Caco-2 (cell line): Measurements from ENCODE around the gene CST7. TPM values are rescaled to one million over a fixed set of nuclear protein-coding genes. Genes with fewer than 3 reads are reported as not detected.

ENCODE experiments used
- BruUV-seq: library from RNA; stranded (reverse); fragments of 400-500 nt; replicated peaks from 2 replicates; lab custom pipeline; 2021; lab: Mats Ljungman, UMichigan
- CTCF ChIA-PET: fragments of 300-600 bp; sonication (Branson Sonifier 250); formaldehyde crosslinking; loops from one replicate; lab custom pipeline; 2022; ENCODE audit warnings: antibody characterized with exemption; lab: Charles Lee
- POLR2A ChIA-PET: fragments of 300-600 bp; sonication (Branson Sonifier 250); formaldehyde crosslinking; loops from one replicate; lab custom pipeline; 2022; ENCODE audit warnings: antibody characterized with exemption; lab: Charles Lee
- DNase-seq, 2 experiments: peaks; one replicate each; pipeline versions ENCODE4 v3.0.0 to v3.0.0-alpha.2; 2020 to 2022
- H3K27me3 ChIP-seq: replicated peaks from 2 replicates; pipeline ENCODE4 v1.6.0; 2011; ENCODE audit warnings: low read length; ENCODE audit not compliant: control insufficient read depth, insufficient read depth
- H3K36me3 ChIP-seq: 2 replicates; pipeline ENCODE4 v1.5.1; 2011; ENCODE audit warnings: low read length; ENCODE audit not compliant: control insufficient read depth, insufficient read depth
- H3K4me1 ChIP-seq: fragments of 250-450 bp; sonication (Bioruptor Pico); 2 replicates; pipeline ENCODE4 v1.5.1; 2020; ENCODE audit warnings: mild to moderate bottlenecking
- H3K4me3 ChIP-seq: 2 replicates; pipeline ENCODE4 v1.5.1; 2011; ENCODE audit warnings: low read depth, mild to moderate bottlenecking, control low read depth, low read length
- H3K9me3 ChIP-seq: fragments of 250-450 bp; sonication (Bioruptor Pico); 2 replicates; pipeline ENCODE4 v1.5.1; 2020; ENCODE audit warnings: mild to moderate bottlenecking, moderate library complexity
- H3K27ac Mint-ChIP-seq: one replicate; pipeline ENCODE4 v1.8.0; 2022; ENCODE audit warnings: mixed read lengths; ENCODE audit not compliant: unreplicated experiment
- H3K27me3 Mint-ChIP-seq: one replicate; pipeline ENCODE4 v1.8.0; 2022; ENCODE audit warnings: mixed read lengths; ENCODE audit not compliant: insufficient read depth, unreplicated experiment
- H3K36me3 Mint-ChIP-seq: one replicate; pipeline ENCODE4 v1.8.0; 2022; ENCODE audit warnings: mild to moderate bottlenecking, mixed read lengths; ENCODE audit not compliant: insufficient read depth, unreplicated experiment
- H3K4me1 Mint-ChIP-seq: one replicate; pipeline ENCODE4 v1.8.0; 2022; ENCODE audit warnings: low read depth, mixed read lengths; ENCODE audit not compliant: unreplicated experiment
- H3K4me3 Mint-ChIP-seq: one replicate; pipeline ENCODE4 v1.8.0; 2022; ENCODE audit warnings: mild to moderate bottlenecking, moderate library complexity, mixed read lengths; ENCODE audit not compliant: unreplicated experiment
- H3K9me3 Mint-ChIP-seq: one replicate; pipeline ENCODE4 v1.8.0; 2022; ENCODE audit warnings: mixed read lengths; ENCODE audit not compliant: unreplicated experiment
- CTCF ChIP-seq, 2 experiments: fragments of 200-600 bp in 1 of 2; IDR thresholded peaks; 1 replicate in 1 of 2; 2 replicates in 1 of 2; pipeline versions ENCODE4 v1.5.1 to v1.8.0; 2011 to 2022; ENCODE audit warnings: antibody characterized with exemption in 1 of 2, control low read depth in 1 of 2, inconsistent platforms in 1 of 2, low read depth in 1 of 2, low read length in 1 of 2, mild to moderate bottlenecking in 1 of 2, moderate library complexity in 1 of 2; ENCODE audit not compliant: insufficient read depth in 1 of 2, severe bottlenecking in 1 of 2, unreplicated experiment in 1 of 2
- intact Hi-C: fragments of 100-400 bp; cut with micrococcal nuclease; formaldehyde crosslinking; loops from one replicate; pipeline ENCODE4 v1.10.0; 2022; ENCODE audit not compliant: unreplicated experiment
- total RNA-seq: library from RNA; stranded (reverse); gene quantifications from 2 replicates; pipeline ENCODE4 v1.2.3, GENCODE V29; 2022

Gene CST7
- total RNA-seq, 1 experiment from 2014 or later, result not detected

- H3K9me3 ChIP-seq, result no peaks in the 10 kb centered on the region
- peak within 1 kb of the TSS; percentile 95 for H3K27ac Mint-ChIP-seq
- H3K9me3 Mint-ChIP-seq, result no peaks in the 10 kb centered on the region
- DNase-seq, result peak; percentile 92 to 96
- peaks cover 24% of the 10 kb centered on the region for H3K36me3 Mint-ChIP-seq
- intact Hi-C loops, result loop anchor here (1.0 to 10.0 kb wide), 3 partner anchors 62 to 412 kb away; partner anchors contain the start of genes GINS1 and PYGB
- TF ChIP-seq CTCF (IDR thresholded peaks at IDR 0.05; ENCODE audit: insufficient read depth in 1 of 2, low read depth in 1 of 2, low read length in 1 of 2, severe bottlenecking in 1 of 2, unreplicated experiment in 1 of 2), result no peak
- H3K4me1 Mint-ChIP-seq, result peaks cover 35% of the 10 kb centered on the region
- peak within 1 kb of the TSS; percentile 78 for H3K4me3 ChIP-seq
- peak within 1 kb of the TSS; percentile 93 for H3K4me3 Mint-ChIP-seq
- BruUV-seq, result no TSS peak
- peaks cover 34% of the 10 kb centered on the region for H3K4me1 ChIP-seq
- CTCF ChIA-PET, result interaction anchor here (1.2 to 4.3 kb wide), 4 partner anchors 25 to 255 kb away, joined by 3 to 44 read pairs (median 4); partner anchors contain the start of gene PYGB
- no peaks in the 10 kb centered on the region for H3K27me3 ChIP-seq
- no peaks in the 10 kb centered on the region for H3K36me3 ChIP-seq
- POLR2A ChIA-PET, result interaction anchor here (0.6 to 1.0 kb wide), 2 partner anchors 39 to 66 kb away, joined by 3 read pairs; no protein-coding TSS in a partner anchor
- no peaks in the 10 kb centered on the region for H3K27me3 Mint-ChIP-seq
Measured at GRCh38 chr20:24992487-24993205, 43.6 kb downstream of the CST7 start, which contains the start of gene APMAP. Gene APMAP, minus strand, starts transcription at chr20:24992751. Its CDS starts 63 bp downstream, at chr20:24992688.

- POLR2A ChIA-PET, result interaction anchor here (0.6 to 1.0 kb wide), 3 partner anchors 38 to 72 kb away, joined by 3 read pairs; no protein-coding TSS in a partner anchor
- peak overlapping the region; percentile 95 for H3K27ac Mint-ChIP-seq
- no TSS peak for BruUV-seq
Measured at GRCh38 chr20:24993337-24994185, 44.5 kb downstream of the CST7 start.

More at GRCh38 chr20:24993337-24994185, 44.5 kb downstream of the CST7 start:
- DNase-seq, result no peak
- peak; percentile 5 to 19 for TF ChIP-seq CTCF (IDR thresholded peaks at IDR 0.05; ENCODE audit: insufficient read depth in 1 of 2, low read depth in 1 of 2, low read length in 1 of 2, severe bottlenecking in 1 of 2, unreplicated experiment in 1 of 2)
- CTCF ChIA-PET, result interaction anchor here (0.7 to 4.3 kb wide), 10 partner anchors 16 to 302 kb away, joined by 3 to 44 read pairs (median 4); partner anchors contain the start of genes ACSS1 and PYGB
- peak overlapping the region; percentile 78 for H3K4me3 ChIP-seq
- peaks cover 24% of the 10 kb centered on the region for H3K36me3 Mint-ChIP-seq
- H3K9me3 ChIP-seq, result no peaks in the 10 kb centered on the region
- H3K9me3 Mint-ChIP-seq, result no peaks in the 10 kb centered on the region
- intact Hi-C loops, result loop anchor here (2.0 to 10.0 kb wide), 3 partner anchors 254 to 411 kb away; partner anchors contain the start of genes GINS1 and PYGB
- no peaks in the 10 kb centered on the region for H3K27me3 ChIP-seq
- no peaks in the 10 kb centered on the region for H3K36me3 ChIP-seq
- H3K27me3 Mint-ChIP-seq, result no peaks in the 10 kb centered on the region
- peak overlapping the region; percentile 93 for H3K4me3 Mint-ChIP-seq
- H3K4me1 ChIP-seq, result peaks cover 34% of the 10 kb centered on the region
- H3K4me1 Mint-ChIP-seq, result peaks cover 35% of the 10 kb centered on the region
